ENCODE measurements around the gene LLGL2.
"Not testable (repeated sequence)": the region's sequence is repeated elsewhere in the genome, so short reads cannot be mapped to it uniquely, and the experiment has no call there.

Gene LLGL2

DNA sequence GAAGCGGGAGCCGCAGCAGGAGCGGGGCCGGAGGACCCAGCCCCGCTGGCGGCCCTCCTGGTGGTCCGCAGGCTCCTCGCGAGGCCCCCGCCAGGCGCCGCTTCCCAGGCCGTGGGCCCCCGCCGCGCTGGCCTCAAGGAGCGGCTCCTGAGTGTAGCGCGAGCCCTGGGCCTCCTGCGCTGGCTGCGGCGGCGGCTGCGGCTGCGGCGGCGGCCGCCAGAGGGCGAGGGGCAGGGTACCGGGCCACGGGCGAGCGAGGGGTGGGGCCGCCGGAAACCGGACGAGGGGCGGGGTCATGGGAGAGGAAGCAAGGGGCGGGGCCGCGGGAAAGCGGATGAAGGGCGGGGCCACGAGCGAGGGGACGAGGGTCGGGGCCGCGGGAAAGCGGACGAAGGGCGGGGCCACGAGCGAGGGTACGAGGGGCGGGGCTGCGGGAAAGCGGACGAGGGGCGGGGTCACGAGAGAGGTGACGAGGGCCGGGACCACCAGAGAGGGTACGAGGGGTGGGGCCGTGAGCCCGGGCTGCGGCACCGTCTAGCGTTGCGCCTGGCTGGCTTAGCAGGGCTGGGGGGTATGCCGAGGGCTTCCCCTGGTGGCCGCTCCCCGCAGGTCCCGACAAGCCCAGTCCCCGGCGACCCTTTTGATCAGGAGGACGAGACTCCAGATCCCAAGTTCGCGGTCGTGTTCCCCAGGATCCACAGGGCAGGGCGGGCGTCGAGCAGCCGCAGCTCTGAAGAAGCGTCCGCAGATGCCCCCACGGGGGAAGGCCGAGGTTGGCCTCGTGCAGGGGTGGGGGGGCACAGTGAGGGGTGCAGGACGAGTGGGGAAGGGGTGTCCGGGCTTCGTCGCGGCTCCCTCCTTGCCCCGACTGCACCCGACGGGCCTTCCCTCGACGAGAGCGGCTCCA, 63.8 kb downstream of the LLGL2 start:
- DNase-seq (ENCODE audit: low read depth) = peak; percentile 84
- TF ChIP-seq, protein P1, sequence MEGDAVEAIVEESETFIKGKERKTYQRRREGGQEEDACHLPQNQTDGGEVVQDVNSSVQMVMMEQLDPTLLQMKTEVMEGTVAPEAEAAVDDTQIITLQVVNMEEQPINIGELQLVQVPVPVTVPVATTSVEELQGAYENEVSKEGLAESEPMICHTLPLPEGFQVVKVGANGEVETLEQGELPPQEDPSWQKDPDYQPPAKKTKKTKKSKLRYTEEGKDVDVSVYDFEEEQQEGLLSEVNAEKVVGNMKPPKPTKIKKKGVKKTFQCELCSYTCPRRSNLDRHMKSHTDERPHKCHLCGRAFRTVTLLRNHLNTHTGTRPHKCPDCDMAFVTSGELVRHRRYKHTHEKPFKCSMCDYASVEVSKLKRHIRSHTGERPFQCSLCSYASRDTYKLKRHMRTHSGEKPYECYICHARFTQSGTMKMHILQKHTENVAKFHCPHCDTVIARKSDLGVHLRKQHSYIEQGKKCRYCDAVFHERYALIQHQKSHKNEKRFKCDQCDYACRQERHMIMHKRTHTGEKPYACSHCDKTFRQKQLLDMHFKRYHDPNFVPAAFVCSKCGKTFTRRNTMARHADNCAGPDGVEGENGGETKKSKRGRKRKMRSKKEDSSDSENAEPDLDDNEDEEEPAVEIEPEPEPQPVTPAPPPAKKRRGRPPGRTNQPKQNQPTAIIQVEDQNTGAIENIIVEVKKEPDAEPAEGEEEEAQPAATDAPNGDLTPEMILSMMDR (IDR thresholded peaks at IDR 0.05; ENCODE audit: insufficient read depth, low read depth, low read length, missing control alignments) = no peak
- H3K4me3 ChIP-seq (ENCODE audit: low read length) = peak overlapping the region; percentile 46

DNA sequence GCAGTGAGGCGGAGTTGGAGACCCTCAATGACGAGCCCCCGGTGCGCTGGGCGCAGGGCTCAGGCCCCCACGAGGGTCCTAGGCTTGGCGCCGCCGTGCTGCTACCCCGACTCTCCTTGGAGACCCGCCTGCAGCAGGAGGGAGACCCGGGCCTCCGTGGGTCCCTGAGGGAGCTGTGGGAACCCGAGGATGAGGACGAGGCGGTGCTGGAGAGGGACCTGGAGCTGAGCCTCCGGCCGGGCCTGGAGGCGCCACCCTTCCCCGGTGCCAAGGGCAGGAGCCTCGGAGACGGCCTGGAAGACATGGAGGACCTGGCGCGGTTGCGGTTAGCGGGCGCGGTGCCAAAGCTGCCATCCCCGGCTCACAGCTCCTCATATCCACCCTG, 64.4 kb downstream of the LLGL2 start:
- TF ChIP-seq, protein P1 (IDR thresholded peaks at IDR 0.05; ENCODE audit: insufficient read depth, low read depth, low read length, missing control alignments) = no peak
- H3K4me3 ChIP-seq (ENCODE audit: low read length) = no peak overlapping the region

DNA sequence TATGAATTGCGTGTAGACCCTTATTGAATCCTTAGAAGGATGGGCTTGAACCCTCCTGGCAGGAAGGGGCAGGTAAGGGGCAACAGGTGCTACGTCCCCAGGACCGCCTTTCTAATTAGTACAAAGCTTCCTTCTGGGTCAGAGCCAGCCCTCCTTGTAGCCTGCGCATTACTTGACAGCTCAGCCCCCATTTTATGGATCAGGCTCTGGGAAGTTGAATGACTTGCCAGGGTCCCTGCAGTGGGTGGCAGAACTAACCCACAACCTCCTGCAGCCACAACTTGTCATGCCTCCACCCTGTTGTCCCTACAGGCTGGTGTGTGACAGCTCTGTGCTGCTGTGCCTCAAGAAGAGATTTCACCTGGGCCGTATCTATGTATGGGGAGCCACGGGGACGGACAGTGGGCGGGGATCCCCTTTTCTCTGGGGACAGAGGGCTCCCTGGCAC, 64.8 kb downstream of the LLGL2 start:
- H3K4me3 ChIP-seq (ENCODE audit: low read length) = no peak overlapping the region
- DNase-seq (ENCODE audit: low read depth) = no peak
- TF ChIP-seq, protein P1 (IDR thresholded peaks at IDR 0.05; ENCODE audit: insufficient read depth, low read depth, low read length, missing control alignments) = no peak

More for the DNA sequence above, 64.4 kb downstream of the LLGL2 start:
- no peak for DNase-seq (ENCODE audit: low read depth)

DNA sequence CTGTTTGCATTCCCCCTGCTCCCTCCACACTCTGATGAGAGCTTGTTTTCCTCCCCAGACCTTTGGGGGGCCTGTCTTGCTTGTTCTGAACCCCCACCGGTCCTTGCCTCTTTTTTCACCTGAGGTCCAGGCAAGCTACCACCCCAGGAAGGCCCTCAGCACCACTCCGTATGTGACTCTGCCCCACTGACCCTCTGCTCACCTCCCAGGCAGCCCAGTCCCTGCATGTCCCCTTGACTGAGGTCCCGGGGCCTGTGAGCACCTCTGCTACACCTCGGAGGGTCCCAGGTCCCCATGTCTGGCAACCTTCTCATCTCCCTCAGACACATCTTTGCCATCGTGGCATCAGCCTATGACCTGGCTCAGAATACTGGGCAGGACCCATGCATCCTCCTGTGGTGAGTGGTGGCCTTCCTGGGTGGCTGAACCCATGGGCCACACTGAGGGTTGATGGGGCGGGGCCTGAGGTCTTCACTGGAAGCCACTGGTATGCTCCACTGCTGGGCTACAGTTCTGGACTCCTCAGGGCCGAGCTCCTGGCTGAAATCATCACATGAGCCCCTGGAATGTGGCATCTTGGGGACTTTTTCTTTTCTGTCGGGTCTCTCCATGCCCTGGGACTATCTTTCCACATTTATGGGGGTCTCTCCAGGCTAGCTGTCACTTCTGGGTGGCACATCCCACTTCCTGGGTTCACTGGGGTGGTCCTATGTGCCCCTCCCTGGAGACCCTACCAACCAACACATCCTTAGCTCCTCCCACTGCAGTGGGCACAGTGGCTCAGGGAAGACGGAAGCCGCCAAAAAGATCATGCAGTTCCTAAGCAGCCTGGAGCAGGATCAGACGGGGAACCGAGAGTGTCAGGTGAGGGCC, 65.6 kb downstream of the LLGL2 start:
- no peak overlapping the region for H3K4me3 ChIP-seq (ENCODE audit: low read length)
- no peak for DNase-seq (ENCODE audit: low read depth)
- TF ChIP-seq, protein P1 (IDR thresholded peaks at IDR 0.05; ENCODE audit: insufficient read depth, low read depth, low read length, missing control alignments) = no peak

DNA sequence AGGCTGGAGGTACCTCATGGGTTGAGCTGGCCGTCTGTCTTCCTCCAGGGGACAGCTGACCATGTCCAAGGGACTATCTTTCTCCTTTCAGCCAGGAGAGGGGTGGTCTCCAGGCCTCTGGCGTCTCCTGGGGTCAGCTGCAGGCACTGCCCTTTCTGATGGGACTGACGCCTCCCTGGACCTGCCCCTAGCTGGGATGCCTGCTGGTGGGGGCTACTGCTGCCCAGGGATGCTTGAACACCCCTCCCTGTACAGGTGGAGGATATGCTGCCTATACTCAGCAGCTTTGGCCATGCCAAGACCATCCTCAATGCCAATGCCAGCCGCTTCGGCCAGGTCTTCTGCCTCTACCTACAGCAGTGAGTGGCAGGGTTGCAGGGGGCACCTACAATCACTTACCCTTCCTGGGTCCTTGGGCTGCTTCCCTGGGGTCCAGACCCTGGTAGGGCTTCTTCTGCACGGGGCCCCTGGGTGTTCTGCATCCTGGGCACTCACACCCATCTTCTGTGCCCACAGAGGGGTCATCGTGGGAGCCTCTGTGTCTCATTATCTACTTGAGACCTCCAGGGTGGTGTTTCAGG, 66.3 kb downstream of the LLGL2 start:
- DNase-seq (ENCODE audit: low read depth) = no peak
- TF ChIP-seq, protein P1 (IDR thresholded peaks at IDR 0.05; ENCODE audit: insufficient read depth, low read depth, low read length, missing control alignments) = no peak
- H3K4me3 ChIP-seq (ENCODE audit: low read length) = no peak overlapping the region

DNA sequence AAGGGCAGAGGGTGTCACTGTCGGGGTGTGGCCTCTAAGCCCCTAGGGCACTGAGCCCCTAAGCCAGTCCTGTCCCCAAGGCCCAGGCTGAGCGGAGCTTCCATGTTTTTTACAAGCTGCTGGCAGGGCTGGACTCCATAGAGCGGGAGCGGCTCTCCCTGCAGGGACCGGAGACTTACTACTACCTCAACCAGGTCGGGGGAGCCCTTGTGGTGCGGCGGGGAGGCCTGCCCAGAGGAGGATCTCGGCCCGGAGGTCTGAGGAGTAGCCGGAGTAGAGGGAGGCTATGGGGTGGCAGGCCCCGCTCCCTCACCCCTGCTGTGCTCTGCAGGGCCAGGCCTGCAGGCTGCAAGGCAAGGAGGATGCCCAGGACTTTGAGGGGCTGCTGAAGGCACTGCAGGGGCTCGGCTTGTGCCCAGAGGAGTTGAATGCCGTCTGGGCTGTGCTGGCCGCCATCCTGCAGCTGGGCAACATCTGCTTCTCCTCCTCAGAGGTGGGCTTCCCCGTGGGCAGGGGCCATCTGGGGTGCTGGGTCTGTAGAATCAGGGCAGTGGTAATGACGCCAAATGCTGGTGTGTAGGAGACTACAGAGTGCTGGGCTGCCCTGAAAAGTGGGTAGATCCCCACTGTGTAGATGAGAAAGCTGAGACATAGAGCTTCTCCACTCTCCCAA, 67.0 kb downstream of the LLGL2 start:
- H3K4me3 ChIP-seq (ENCODE audit: low read length) = no peak overlapping the region
- TF ChIP-seq, protein P1 (IDR thresholded peaks at IDR 0.05; ENCODE audit: insufficient read depth, low read depth, low read length, missing control alignments) = no peak
- no peak for DNase-seq (ENCODE audit: low read depth)

DNA sequence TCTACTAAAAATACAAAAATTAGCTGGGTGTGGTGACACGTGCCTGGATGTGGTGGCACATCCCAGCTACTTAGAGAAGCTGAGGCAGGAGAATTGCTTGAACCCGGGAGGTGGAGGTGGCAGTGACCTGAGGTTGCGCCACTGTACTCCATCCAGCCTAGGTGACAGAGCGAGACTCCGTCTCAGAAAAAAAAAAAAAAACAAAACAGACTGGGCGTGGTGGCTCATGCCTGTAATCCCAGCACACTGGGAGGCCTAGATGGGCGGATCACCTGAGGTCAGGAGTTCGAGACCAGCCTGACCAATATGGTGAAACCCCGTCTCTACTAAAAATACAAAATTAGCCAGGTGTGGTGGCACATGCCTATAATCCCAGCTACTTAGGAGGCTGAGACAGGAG, 67.9 kb downstream of the LLGL2 start:
- not testable (repeated sequence) for DNase-seq (ENCODE audit: low read depth); H3K4me3 ChIP-seq (ENCODE audit: low read length)
